IMR-90 (cell line): Measurements from ENCODE around the gene TTC9. TPM values are rescaled to one million over a fixed set of nuclear protein-coding genes. Genes with fewer than 3 reads are reported as not detected.

Experiments used
- ATAC-seq: fragments of 200-7000 bp; cut with Tn5 transposase; 2 replicates; pipeline ENCODE4 v1.9.1; 2020; ENCODE audit warnings: low read depth, mild to moderate bottlenecking, moderate library complexity
- BruUV-seq: library from RNA; stranded (reverse); fragments of 400-500 nt; replicated peaks from 2 replicates; lab custom pipeline; 2021; lab: Mats Ljungman, UMichigan
- CTCF ChIA-PET: fragments of 300-600 bp; formaldehyde crosslinking; extraction: SDS; loops from one replicate; lab custom pipeline; 2021; ENCODE audit warnings: antibody characterized with exemption; lab: Yijun Ruan, JAX
- POLR2A ChIA-PET: fragments of 300-600 bp; sonication (Branson Sonifier 250); formaldehyde crosslinking; loops from one replicate; lab custom pipeline; 2022; ENCODE audit warnings: antibody characterized with exemption; ENCODE audit not compliant: unreplicated experiment; lab: Charles Lee
- DNase-seq: peaks from one replicate; pipeline ENCODE4 v3.0.0; 2013
- H2AFZ ChIP-seq: replicated peaks from 2 replicates; pipeline ENCODE3; 2013; ENCODE audit warnings: low read length, mild to moderate bottlenecking; ENCODE audit not compliant: poor library complexity
- H2AK5ac ChIP-seq: 2 replicates; pipeline ENCODE4 v1.6.1; 2013; ENCODE audit warnings: low read depth, low read length, inconsistent platforms
- H2AK9ac ChIP-seq: replicated peaks from 2 replicates; pipeline ENCODE3; 2013; ENCODE audit warnings: mild to moderate bottlenecking, low read depth, low read length, moderate library complexity; ENCODE audit not compliant: poor library complexity
- H2BK120ac ChIP-seq: 2 replicates; pipeline ENCODE4 v1.6.1; 2013; ENCODE audit warnings: low read depth, low read length, inconsistent platforms
- H2BK15ac ChIP-seq: 3 replicates; pipeline ENCODE4 v1.6.1; 2013; ENCODE audit warnings: low read depth, low read length, inconsistent platforms
- H2BK20ac ChIP-seq: 2 replicates; pipeline ENCODE4 v1.6.1; 2013; ENCODE audit warnings: low read depth, mild to moderate bottlenecking, inconsistent platforms, low read length, moderate library complexity
- H2BK5ac ChIP-seq: 2 replicates; pipeline ENCODE4 v1.6.1; 2013; ENCODE audit warnings: mild to moderate bottlenecking, low read depth, low read length, inconsistent platforms; ENCODE audit not compliant: poor library complexity, severe bottlenecking
- H3K14ac ChIP-seq: replicated peaks from 2 replicates; pipeline ENCODE4 v1.6.1; 2013; ENCODE audit warnings: low read depth, low read length, inconsistent platforms
- H3K18ac ChIP-seq: 2 replicates; pipeline ENCODE4 v1.6.1; 2013; ENCODE audit warnings: low read depth, low read length, control low read depth
- H3K23ac ChIP-seq: 2 replicates; pipeline ENCODE4 v1.6.1; 2013; ENCODE audit warnings: low read depth, low read length, inconsistent platforms
- H3K27ac ChIP-seq: 2 replicates; pipeline ENCODE4 v1.5.1; 2013; ENCODE audit warnings: mild to moderate bottlenecking, control low read depth, low read length; ENCODE audit not compliant: insufficient read depth
- H3K27me3 ChIP-seq: 2 replicates; pipeline ENCODE4 v1.6.1; 2013; ENCODE audit warnings: low read length; ENCODE audit not compliant: control insufficient read depth, insufficient read depth
- H3K36me3 ChIP-seq: 2 replicates; pipeline ENCODE4 v1.6.1; 2013; ENCODE audit warnings: low read length, mixed read lengths; ENCODE audit not compliant: control insufficient read depth, insufficient read depth
- H3K4ac ChIP-seq: 2 replicates; pipeline ENCODE4 v1.6.1; 2013; ENCODE audit warnings: low read depth, low read length, inconsistent platforms
- H3K4me1 ChIP-seq: 2 replicates; pipeline ENCODE4 v1.6.1; 2013; ENCODE audit warnings: low read length, mixed read lengths; ENCODE audit not compliant: control insufficient read depth, insufficient read depth
- H3K4me2 ChIP-seq: 2 replicates; pipeline ENCODE4 v1.6.1; 2013; ENCODE audit warnings: low read depth, mild to moderate bottlenecking, control low read depth, low read length, moderate library complexity
- H3K4me3 ChIP-seq: 2 replicates; pipeline ENCODE4 v1.5.1; 2013; ENCODE audit warnings: low read depth, mild to moderate bottlenecking, control low read depth, low read length, moderate library complexity; ENCODE audit not compliant: insufficient read depth
- H3K56ac ChIP-seq: 2 replicates; pipeline ENCODE4 v1.6.1; 2013; ENCODE audit warnings: low read length, inconsistent platforms; ENCODE audit not compliant: insufficient read depth; ENCODE audit errors: extremely low read depth
- H3K79me1 ChIP-seq, 2 experiments: 2 replicates each; pipeline ENCODE4 v1.6.1; 2013; ENCODE audit warnings: low read length in 2 of 2, inconsistent platforms in 1 of 2, low read depth in 1 of 2
- H3K9ac ChIP-seq: 2 replicates; pipeline ENCODE4 v1.6.1; 2013; ENCODE audit warnings: low read depth, low read length, control low read depth
- H3K9me1 ChIP-seq: 2 replicates; pipeline ENCODE4 v1.6.1; 2013; ENCODE audit warnings: low read length, inconsistent platforms; ENCODE audit not compliant: insufficient read depth
- H3K9me3 ChIP-seq: 2 replicates; pipeline ENCODE4 v1.6.1; 2013; ENCODE audit warnings: low read length; ENCODE audit not compliant: control insufficient read depth, insufficient read depth
- H4K20me1 ChIP-seq: 2 replicates; pipeline ENCODE4 v1.6.1; 2013; ENCODE audit warnings: low read length, inconsistent platforms; ENCODE audit not compliant: insufficient read depth
- H4K5ac ChIP-seq: 2 replicates; pipeline ENCODE4 v1.6.1; 2013; ENCODE audit warnings: mild to moderate bottlenecking, low read depth, low read length, control low read depth
- H4K8ac ChIP-seq, 2 experiments: 2 replicates each; pipeline ENCODE4 v1.6.1; 2013; ENCODE audit warnings: low read depth in 2 of 2, low read length in 2 of 2, control low read depth in 1 of 2, inconsistent platforms in 1 of 2
- H4K91ac ChIP-seq: 2 replicates; pipeline ENCODE4 v1.6.1; 2013; ENCODE audit warnings: low read depth, low read length, inconsistent platforms; ENCODE audit not compliant: insufficient read depth
- FOS ChIP-seq: fragments of 150-350 bp; IDR thresholded peaks from 2 replicates; pipeline ENCODE4 v1.6.1; 2016; ENCODE audit warnings: low read depth, low read length
- POLR2A ChIP-seq: IDR thresholded peaks from 2 replicates; pipeline ENCODE4 v1.6.1; 2012; ENCODE audit warnings: mild to moderate bottlenecking, low read depth, low read length
- dilution Hi-C: fragments of 300-500 bp; cut with HindIII; formaldehyde crosslinking; loops from one replicate; pipeline ENCODE4 v1.14.3; 2018; ENCODE audit warnings: low sequenced_read_pairs; ENCODE audit not compliant: unreplicated experiment
- in situ Hi-C: fragments of 300-500 bp; cut with MboI; formaldehyde crosslinking; loops from 3 replicates; pipeline ENCODE4 v1.14.3; 2019; ENCODE audit warnings: low sequenced_read_pairs, inconsistent platforms, mixed read lengths
- intact Hi-C: fragments of 100-400 bp; cut with micrococcal nuclease; formaldehyde crosslinking; loops from 2 replicates; pipeline ENCODE4 v1.10.0; 2022
- polyA plus RNA-seq, 3 experiments: library from polyadenylated mRNA; depleted of rRNA; stranded (reverse); fragments of >200 nt; gene quantifications; 2 replicates each; pipeline ENCODE4 v1.2.3, GENCODE V29; 2012; ENCODE audit warnings: low replicate concordance in 1 of 3
- total RNA-seq: library from RNA; depleted of rRNA; stranded (reverse); fragments of >200 nt; gene quantifications from 2 replicates; pipeline ENCODE4 v1.2.3, GENCODE V29; 2012

TTC9 gene
- total and polyA plus RNA-seq, 2 of the 4 experiments (the other 2 are of a cell fraction) = 0.02 TPM; not detected in 1

DNA sequence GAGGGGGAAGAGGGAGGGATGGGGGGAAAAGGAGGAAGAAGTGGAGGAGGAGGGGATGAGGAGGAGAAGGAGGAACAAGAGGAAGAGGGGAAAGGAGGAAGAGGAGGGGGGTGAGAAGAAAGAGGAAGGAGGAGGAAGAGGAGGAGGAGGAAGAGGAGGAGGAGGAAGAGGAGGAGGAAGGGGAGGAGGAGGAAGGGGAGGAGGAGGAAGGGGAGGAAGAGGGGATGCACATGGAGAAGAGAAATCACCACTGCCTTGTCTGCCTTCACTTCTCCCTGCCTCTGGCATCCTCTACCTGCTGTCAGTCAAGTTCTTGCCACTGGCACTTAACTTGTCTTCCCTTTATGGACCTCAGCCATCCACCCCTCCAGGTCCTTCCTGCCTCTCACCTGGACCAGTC, 59.9 kb downstream of the TTC9 start:
- no peak overlapping the region for H3K23ac ChIP-seq
- ChIA-PET CTCF (interaction anchor here (0.6 kb wide), 1 partner anchor 113 kb away, joined by 3 read pairs; no protein-coding TSS in a partner anchor), POLR2A (no interaction called here)
- no peak overlapping the region for H3K27ac ChIP-seq
- H3K27me3 ChIP-seq = peaks cover 7% of the 10 kb centered on the region
- ATAC-seq (no peak), DNase-seq (no peak)
- no peak overlapping the region for H3K4me3 ChIP-seq
- H2BK15ac ChIP-seq = no peak overlapping the region
- no TSS peak for BruUV-seq
- no peak overlapping the region for H2BK20ac ChIP-seq
- no peak overlapping the region for H3K4ac ChIP-seq
- H3K9me3 ChIP-seq = no peaks in the 10 kb centered on the region
- intact Hi-C loops = no loop called here
- TF ChIP-seq POLR2A = no peak
- TF ChIP-seq FOS = no peak
- no peak overlapping the region for H2AK9ac ChIP-seq
- no peaks in the 10 kb centered on the region for H3K36me3 ChIP-seq
- H2AK5ac ChIP-seq = no peak overlapping the region
- H3K9me1 ChIP-seq = no peaks in the 10 kb centered on the region
- H3K56ac ChIP-seq = no peak overlapping the region
- in situ Hi-C loops = no loop called here
- H3K4me1 ChIP-seq = no peaks in the 10 kb centered on the region
- no peak overlapping the region for H3K9ac ChIP-seq
- H3K4me2 ChIP-seq = no peak overlapping the region
- H4K8ac ChIP-seq = no peak overlapping the region
- dilution Hi-C loops = no loop called here
- H2BK120ac ChIP-seq = no peak overlapping the region
- H4K20me1 ChIP-seq = no peaks in the 10 kb centered on the region
- H3K18ac ChIP-seq = no peak overlapping the region
- no peak overlapping the region for H4K5ac ChIP-seq
- H3K79me1 ChIP-seq = no peaks in the 10 kb centered on the region
- no peak overlapping the region for H3K14ac ChIP-seq
- no peak overlapping the region for H4K91ac ChIP-seq
- H2AFZ ChIP-seq = no peak overlapping the region
- no peak overlapping the region for H2BK5ac ChIP-seq
